Superior temporal gyrus (tissue), 1 donor: ENCODE results near the gene TMEM125.

ENCODE experiments used
- DNase-seq: peaks from one replicate; pipeline ENCODE4 v3.0.0-alpha.2; 2016; ENCODE audit errors: extremely low spot score

The TMEM125 gene

DNA sequence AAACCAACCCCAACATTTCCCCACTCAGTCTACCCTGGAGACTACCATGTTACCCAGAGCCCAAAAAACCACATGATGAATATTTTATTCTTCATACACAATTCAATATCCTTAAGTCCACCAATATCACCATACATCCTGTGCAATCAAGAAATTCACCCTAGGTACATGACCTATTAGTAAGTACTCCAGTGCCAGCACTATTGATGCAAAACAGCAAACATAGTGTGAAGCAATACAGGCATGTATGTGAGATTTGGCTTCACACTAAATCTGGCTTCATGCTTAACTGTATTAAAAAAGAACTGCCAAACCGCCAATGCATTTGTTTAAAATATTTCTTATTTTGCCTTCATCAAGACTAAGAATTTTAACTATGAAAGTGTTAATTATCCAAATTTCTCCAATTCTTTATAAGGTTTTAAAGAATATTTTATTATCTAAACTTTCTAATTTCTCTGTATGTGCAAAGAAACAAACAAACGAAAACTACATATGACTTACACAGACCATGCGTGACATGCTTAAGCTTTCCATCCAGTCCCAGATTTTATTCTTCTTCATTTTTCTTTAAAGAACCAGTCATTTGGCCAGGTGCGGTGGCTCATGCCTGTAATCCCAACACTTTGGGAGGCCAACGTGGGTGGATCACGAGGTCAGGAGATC, 22.4 kb upstream of the TMEM125 start:
- no peak for DNase-seq

DNA sequence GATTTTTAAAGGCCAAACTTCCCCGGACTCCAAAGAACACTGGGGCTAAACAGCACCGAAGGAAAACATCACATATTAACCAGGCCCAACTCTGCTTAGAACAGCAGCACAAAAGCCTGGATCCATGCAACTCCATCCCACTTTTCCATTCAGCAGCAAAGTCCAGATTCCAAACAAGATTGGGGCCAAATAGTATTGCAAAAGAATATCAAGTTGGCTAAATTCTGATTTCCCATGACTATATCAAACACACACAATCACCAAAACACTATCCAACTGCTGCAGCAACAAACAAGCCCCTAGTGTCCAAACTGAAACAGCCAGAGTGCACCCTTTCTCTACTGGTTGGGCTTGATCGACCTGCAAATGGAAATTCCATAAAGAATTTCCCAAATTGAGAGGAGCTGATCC, 19.4 kb upstream of the TMEM125 start:
- no peak for DNase-seq

DNA sequence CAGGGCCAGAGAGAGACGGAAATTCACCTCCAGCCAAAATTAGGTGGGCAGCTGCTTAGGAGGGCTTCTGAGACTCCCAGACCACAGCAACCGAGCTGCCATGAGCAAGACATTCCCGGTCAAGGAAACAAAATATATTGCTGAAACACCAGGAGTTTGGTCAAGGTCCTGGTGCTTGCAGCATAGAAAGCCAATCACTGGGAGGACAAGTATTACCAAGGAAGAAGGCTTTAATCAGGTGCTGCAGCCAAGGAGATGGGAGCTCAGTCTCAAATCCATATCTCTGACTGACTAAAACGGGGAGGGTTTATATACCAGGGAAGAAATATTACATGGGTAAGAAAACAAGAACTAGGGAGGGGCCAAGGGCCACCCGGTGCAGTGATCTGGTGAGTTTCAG, 18.8 kb upstream of the TMEM125 start:
- DNase-seq: no peak

DNA sequence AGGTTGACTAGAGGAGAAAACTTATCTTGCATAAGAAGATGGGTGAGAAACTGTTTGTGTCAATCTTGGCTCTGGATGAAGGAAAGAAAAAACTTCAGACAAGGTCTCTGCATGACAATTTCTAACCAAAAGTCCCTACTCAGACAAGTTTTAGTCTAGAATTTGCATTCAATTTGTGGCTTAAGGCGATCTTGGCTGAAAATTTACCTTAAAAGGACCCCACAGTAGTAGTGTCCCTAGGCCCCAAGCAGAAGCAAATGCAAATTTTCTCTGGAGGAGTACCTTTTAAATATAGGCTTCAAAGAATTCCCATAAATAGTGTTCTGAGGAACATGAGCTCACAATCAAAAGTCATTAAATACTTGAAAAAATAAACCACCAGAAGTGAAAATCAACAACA, 17.6 kb upstream of the TMEM125 start:
- DNase-seq: no peak

GRCh38 chr1:43253173-43253572, 16.6 kb upstream of the TMEM125 start:
- DNase-seq: no peak

GRCh38 chr1:43253876-43254275, 15.9 kb upstream of the TMEM125 start:
- no peak for DNase-seq

- no peak for DNase-seq
Observed at GRCh38 chr1:43255438-43256210, 14.2 kb upstream of the TMEM125 start.

DNA sequence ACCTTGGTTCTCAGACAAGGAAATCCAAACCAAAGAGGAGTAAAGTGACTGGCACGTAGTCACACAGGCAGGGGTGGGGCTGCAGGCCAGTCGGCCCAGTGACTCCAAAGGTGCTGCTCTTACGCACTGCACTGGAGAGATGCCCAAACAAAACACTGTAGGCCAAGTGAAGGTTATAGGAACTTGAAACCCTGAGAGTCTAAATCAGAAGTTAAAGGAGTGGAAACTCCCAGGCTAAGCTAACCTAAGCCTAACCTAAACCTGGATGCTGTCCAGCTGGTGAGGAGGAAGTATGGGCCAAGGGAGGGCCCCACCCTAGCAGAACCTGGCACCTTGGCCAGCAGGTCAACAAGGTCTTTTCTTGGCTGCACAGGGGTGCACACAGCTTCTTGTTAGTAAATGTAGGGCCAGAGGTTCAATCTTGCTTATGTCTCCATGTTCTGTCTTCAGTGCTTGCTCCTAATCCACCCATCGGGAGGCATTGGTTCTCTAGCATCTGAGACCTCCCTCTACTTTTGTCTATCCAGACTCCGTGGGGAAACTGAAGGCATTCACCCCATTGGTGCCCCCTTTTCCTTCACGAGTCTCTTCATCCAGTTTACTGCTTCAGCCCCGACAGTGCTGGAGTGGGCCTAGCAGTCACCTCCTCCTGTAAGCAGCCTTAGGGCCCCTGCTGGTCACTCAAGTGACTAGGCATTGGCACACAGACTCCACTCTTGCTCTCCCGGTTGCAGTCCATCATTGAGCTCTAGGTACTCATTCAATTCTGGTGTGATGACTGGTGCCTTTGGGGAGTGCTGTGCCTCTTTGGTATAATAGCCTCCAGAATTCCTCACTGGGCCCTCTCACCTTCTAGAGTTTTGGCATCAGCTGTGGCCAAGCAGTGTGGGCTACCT, 12.9 kb upstream of the TMEM125 start:
- DNase-seq: no peak

GRCh38 chr1:43258370-43258769, 11.4 kb upstream of the TMEM125 start:
- DNase-seq: no peak

GRCh38 chr1:43265431-43265830, 4.4 kb upstream of the TMEM125 start:
- DNase-seq: no peak

- DNase-seq: no peak
Observed at GRCh38 chr1:43266881-43267280, 2.9 kb upstream of the TMEM125 start.

DNA sequence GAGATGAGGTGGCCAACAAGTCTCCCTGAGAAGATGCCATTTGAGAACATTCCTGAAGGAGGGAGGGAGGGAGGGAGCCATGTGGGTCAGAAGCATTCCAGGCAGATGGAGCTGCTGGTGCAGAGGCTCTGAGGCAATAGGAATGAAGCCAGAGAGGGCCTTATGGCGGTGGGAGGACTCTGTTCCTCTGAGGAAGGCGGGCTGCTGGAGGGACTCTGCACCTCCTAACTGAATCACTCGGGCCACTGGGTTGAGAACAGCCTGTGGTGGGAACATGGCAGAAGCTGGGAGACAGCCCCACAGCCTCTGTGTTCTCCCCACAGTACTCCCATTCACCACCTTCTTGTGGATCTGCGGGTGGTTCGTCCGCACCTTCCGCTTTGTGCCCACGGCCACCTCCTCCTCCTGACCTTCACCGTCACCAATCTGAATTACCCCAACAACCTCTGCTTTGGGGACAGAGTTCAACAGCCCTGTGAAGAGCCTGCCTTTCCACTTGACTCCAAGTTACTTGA, 2.4 kb upstream of the TMEM125 start:
- no peak for DNase-seq

GRCh38 chr1:43267818-43268425, 1.9 kb upstream of the TMEM125 start:
- no peak for DNase-seq

DNA sequence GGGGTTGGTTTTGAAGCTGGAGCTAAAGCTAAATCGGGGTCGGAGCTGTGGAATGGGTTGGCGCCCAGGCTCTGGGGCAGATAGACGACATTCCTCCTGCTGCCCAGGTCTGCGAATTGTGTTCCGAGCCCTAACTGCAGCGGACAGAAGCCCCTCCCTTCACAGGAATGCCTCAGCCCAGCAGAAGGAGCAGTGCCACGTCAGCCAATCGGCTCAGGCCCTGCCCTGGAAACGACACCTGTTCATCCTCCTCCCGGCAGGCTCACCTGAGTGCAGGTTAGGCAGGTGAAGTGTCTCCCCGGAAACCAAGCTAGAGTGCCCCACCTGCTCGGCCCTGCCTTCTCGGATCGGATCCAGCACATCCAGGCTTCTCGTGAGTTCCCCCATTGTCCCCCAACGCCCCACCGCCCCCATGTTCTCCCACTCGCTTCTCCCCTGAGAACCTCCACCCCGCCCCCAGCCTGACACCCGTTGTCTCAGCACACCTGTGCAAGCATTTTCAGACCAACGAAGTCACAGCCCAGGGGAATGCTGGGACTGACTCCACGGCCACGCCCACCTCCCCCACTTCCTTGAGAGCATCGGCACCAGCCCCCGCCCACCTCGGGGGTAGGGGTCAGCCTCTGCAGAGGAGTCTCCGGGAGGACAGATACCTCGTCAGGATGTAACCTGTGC, 775 bp downstream of the TMEM125 start:
- DNase-seq: no peak

DNA sequence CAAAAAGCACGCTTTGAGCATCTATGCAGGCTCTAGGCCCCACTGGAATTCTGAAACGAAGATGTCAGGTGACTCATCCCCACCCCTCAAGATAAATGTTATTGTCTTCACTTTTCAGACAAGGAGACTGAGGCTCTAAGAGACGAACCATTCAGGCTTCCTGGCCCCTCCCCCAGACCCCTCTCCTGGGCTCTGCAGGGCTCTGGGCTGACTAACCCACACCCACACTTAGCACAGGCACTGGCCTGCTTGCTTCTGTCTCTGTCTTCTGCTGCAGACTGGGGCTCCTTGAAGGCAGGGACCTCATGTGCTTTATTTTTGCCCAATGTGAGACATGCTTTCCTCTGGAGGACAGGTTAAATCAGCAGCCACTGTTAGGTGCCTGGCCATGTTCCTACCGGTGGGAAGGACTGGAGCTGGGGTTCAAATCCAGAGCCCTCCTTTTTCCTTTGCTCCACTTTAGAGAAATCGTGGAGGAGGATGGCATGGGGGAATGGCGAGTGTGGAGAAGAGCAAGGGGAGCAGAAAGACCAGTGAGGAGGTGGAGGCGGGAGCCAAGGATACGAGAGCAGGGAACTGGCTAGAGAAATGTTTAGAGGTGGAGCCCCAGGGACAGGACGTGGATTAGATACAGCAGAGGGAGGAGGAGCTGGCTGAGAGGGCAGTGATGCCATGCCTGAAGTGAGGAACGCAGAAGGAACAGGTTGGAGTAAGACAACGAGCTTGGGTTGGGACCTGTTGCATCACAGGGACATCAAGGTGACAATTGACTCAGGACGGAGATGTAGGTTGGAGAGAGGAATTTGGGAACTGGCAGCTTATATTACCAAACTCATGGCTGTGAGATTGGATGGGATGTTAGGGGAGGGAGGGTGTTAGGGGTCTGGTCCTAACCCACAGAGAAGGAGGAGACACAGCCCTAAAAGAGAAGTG, 1.7 kb downstream of the TMEM125 start:
- peak; percentile 26 for DNase-seq

DNA sequence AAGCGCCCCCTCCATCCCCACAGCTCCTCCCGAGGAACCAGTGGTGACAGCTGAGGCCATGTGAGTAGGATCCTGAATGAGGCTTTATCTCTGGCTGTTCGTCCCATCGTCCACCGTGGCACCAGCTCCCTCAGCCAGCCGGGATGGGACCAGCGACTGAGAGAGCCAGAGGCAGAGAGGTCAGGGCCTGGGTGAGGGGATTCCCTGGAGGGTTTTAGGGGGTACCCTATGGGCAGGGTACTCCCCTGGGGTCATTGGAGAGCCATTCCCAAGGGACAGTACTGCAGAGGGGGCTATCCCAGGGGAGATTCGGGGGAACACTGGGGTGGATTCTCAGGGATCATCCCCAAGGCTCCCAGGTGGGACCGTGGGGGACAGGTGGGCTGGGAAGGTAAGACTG, 2.4 kb downstream of the TMEM125 start:
- peak; percentile 88 for DNase-seq

DNA sequence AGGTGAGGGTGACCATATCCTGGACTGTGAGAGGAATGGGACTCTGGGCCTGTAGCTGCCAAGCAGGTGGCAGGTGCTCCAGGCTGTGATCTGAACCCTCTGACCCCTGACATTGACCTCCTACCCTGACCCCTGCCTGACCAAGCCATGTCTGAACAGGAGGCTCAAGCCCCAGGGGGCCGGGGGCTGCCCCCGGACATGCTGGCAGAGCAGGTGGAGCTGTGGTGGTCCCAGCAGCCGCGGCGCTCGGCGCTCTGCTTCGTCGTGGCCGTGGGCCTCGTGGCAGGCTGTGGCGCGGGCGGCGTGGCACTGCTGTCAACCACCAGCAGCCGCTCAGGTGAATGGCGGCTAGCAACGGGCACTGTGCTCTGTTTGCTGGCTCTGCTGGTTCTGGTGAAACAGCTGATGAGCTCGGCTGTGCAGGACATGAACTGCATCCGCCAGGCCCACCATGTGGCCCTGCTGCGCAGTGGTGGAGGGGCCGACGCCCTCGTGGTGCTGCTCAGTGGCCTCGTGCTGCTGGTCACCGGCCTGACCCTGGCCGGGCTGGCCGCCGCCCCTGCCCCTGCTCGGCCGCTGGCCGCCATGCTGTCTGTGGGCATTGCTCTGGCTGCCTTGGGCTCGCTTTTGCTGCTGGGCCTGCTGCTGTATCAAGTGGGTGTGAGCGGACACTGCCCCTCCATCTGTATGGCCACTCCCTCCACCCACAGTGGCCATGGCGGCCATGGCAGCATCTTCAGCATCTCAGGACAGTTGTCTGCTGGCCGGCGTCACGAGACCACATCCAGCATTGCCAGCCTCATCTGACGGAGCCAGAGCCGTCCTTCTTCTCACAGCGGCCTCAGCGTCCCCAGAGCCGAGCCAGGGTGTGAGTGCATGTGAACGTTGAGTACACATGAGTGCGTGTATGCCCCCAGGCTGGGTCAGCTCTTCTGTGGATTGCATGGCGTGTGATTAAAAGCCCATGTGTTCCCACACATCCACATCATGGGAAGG, 3.1 kb downstream of the TMEM125 start:
- no peak for DNase-seq

DNA sequence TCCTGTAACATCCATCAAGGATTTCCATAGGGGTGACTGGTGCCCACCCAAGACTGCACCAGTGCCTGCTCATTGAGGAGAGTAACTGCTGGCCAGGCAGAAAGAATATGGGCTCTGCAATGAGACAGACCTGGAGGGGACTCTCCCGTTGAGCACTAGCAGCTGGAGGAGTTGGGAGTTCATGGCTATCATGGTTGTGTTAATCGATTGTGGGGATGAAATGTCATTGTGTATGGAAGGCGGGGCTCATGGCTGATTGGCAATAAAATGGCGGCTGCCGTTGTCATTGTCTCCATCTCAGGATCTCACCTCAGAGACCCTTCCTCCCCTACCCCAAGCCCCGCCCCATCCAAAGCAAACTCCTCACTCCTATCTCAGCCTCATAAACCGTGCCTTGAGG, 3.9 kb downstream of the TMEM125 start:
- no peak for DNase-seq
